HG02642 (cell line): ENCODE measurements around the gene ANKRD36B.
"Not testable (repeated sequence)": the region's sequence is repeated elsewhere in the genome, so short reads cannot be mapped to it uniquely, and the experiment has no call there.

Experiments used
- ATAC-seq: cut with Tn5 transposase; IDR thresholded peaks from one replicate; pipeline ENCODE4 v1.9.1; 2021; ENCODE audit warnings: mild to moderate bottlenecking; ENCODE audit not compliant: unreplicated experiment, poor library complexity

The ANKRD36B gene

DNA sequence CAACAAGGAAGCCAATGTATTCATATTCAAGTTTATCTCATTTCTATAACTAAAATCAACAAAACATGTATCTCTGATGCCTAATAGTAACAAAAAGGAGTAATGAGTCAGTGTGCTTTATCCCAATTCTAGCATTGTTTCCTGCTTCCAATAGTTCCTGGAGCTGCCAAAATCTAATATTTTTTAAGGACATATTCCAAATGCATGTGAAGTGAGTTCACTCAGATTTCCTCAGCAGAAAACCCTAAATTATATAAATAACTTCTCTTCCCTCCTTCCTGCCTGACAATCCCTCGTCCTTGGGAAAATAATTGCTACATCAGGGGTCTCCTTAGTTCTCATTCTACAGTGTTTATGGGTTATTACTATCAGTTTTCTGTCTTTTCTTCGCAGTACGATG, 37.3 kb downstream of the ANKRD36B start:
- not testable (repeated sequence) for ATAC-seq

DNA sequence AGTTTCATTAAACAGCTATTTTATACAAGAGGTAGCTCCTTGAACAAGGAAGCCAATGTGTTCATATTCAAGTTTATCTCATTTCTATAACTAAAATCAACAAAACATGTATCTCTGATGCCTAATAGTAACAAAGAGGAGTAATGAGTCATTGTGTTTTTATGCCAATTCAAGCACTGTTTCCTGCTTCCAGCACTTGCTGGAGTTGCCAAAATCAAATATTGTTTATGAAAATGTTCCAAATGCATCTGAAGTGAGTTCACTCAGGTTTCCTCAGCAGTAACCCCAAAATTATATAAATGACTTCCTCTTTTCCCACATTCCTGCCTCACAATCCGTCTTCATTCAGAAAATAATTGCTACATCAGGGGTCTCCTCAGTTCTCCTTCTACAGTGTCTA, 39.2 kb downstream of the ANKRD36B start:
- not testable (repeated sequence) for ATAC-seq

DNA sequence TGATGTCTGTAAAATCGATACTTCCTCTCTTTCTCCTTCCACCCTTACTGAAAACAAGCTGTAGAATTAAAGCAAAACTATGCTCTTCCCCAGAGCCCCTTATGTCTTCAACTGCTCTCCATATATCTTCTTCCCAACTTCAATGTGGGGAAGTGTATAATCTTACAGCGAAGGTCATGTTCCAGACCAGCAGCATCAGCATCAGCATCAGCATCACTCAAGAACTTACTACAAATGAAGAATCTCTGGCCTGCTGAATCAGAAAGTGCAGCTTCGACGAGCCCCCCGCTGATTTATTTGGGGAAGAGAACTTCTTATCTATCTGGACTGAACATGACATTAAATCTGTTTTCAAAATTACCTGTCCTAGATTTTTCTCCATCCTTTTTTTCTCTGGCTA, 40.6 kb downstream of the ANKRD36B start:
- not testable (repeated sequence) for ATAC-seq

DNA sequence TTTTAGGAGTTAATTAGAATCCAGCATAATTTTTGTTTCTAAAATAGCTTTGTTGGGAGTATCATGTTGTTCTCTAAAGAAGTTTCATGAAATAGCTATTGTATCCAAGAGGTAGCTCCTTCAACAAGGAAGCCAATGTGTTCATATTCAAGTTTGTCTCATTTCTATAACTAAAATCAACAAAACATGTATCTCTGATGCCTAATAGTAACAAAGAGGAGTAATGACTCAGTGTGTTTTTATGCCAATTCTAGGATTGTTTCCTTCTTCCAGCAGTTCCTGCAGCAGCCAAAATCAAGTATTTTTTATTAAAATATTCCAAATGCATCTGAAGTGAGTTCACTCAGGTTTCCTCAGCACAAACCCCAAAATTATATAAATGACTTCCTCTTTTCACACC, 41.1 kb downstream of the ANKRD36B start:
- ATAC-seq: not testable (repeated sequence)

DNA sequence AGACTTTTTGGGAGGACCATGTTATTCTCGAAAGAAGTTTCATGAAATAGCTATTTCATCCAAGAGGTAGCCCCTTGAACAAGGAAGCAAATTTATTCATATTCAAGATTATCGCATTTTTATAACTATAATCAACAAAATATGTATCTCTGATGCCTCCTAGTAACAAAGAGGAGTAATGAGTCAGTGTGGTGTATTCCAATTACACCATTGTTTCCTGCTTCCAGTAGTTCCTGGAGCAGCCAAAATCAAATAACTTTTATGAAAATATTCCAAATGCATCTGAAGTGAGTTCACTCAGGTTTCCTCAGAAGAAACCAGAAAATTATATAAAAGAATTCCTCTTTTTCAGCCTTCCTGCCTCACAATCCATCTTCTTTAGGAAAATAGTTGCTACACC, 43.0 kb downstream of the ANKRD36B start:
- ATAC-seq: no peak

DNA sequence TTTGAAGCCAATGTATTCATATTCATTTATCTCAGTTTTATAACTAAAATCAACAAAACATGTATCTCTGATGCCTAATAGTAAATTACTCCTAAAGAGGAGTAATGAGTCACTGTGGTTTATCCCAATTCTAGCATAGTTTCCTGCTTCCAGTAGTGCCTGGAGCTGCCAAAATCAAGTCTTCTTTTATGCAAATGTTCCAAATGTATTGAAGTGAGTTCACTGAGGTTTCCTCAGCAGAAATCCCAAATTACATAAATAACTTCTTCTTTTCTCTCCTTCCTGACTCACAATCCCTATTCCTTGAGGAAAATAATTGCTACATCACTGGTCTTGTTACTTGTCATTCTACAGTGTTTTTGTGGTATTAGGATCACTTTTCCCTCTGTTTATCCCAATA, 44.8 kb downstream of the ANKRD36B start:
- ATAC-seq: not testable (repeated sequence)

DNA sequence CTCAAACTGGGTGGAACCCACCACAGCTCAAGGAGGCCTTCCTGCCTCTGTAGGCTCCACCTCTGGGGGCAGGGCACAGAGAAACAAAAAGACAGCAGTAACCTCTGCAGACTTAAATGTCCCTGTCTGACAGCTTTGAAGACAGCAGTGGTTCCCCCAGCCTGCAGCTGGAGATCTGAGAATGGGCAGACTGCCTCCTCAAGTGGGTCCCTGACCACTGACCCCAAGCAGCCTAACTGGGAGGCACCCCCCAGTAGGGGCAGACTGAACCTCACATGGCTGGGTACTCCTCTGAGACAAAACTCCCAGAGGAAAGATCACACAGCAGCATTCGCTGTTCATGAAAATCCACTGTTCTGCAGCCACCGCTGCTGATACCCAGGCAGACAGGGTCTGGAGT, 63.8 kb downstream of the ANKRD36B start:
- ATAC-seq: not testable (repeated sequence)

DNA sequence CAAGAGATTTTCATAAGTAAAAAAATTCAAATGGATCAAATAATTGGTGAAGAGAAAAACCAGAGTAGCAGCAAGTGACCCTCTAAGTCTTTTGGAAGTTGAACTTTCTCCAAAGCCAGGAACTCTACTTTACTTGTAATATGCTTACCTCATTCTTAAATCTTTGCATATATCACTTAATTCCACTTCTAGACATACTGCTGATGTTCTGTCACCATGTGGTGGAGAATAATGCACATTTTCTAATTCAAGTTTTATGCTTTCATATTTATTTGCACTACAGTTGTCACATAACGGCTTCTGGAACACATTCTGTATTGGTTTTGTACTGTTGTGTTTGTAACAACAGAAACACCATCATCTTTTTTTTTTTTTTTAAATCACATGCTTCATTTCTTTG, 65.9 kb downstream of the ANKRD36B start:
- not testable (repeated sequence) for ATAC-seq

DNA sequence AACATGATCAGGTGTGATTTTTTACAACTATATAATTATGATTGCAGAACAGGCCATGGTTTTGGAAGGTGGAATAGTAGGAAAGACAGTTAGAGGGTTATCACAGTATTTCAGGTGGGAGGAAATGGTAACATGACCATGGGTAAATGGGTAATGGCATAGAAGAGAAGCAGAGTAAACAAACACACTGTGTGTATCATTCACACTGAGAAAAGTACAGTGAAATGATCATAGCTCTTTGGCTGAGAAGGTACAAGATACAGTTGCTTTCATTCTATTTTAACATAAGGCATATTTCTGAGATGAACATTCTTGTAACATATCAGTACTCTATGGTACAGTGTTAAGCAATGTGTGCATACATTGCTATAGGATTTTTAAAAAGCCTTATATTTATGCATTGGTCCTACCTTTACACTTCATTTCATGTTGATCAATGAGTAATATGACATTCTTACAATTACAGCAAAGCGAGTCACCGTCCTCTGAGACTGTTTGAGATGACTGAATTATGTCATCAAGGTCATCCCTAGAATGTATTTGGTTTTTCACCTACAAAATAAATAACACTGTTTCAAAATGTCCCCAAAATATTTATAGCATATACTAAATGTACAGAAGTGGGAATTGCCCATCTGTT, 66.6 kb downstream of the ANKRD36B start:
- not testable (repeated sequence) for ATAC-seq

DNA sequence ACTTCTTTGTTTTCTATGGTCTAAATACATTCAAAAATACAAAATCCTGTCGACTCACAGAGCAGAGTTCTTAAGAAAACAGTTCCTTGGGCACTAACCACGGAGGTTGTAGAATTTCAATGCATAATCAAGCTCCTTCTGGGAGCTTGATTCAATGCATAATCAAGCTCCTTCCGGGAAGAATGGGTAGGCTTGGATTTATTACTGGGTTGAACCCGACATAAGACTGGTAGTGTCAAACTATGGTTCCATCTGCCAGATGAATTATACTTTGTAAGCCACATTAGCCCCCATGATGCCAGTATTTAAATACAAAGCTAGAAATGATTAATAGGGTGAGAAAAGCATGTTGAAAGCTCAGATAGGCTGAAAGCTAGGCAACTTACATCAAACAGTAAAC, 94.0 kb downstream of the ANKRD36B start:
- ATAC-seq: not testable (repeated sequence)

DNA sequence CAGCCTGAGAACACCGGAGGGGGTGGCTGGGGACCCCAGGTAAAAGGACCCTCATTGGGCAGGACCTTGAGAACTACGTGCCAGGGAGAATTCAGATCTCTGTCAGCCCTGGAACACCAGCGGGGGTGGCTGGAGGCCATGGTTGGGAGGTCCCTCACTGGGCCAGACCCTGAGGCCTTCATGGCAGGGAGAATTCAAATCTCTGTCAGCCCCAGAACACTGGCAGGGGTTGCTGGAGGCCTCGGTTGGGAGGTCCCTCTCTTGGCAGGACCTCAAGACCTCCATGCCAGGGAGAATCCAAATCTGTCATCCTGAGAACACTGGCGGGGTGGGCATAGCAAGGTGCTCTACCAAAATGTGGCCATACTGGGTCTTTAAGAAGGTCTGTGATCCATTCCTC, 99.5 kb downstream of the ANKRD36B start:
- ATAC-seq: not testable (repeated sequence)
